NCI-H2081 treated with DMSO at 0.1 percent for 48 hours (cell line): Measurements from ENCODE around the gene PPP2R5D.
"Not testable (repeated sequence)": the region's sequence is repeated elsewhere in the genome, so short reads cannot be mapped to it uniquely, and the experiment has no call there.

ENCODE experiments used
- DNase-seq: peaks from one replicate; lab custom pipeline; 2025; lab: John Stamatoyannopoulos, UW

The PPP2R5D gene

DNA sequence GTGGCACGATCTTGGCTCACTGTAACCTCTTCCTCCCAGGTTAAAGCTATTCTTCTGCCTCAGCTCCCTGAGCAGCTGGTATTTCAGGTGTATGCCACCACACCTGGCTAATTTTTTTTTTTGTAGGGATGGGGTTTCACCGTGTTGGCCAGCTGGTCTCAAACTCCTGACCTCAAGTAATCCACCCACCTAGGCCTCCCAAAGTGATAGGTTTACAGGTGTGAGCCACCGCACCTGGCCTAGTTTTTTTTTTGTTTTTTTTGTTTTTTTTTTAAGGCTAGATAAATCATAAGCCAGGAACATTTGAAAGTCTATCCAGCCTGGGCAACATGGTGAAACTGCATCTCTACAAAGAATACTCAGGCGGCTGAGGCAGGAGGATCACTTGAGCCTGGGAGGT, 48.0 kb downstream of the PPP2R5D start:
- no peak for DNase-seq

DNA sequence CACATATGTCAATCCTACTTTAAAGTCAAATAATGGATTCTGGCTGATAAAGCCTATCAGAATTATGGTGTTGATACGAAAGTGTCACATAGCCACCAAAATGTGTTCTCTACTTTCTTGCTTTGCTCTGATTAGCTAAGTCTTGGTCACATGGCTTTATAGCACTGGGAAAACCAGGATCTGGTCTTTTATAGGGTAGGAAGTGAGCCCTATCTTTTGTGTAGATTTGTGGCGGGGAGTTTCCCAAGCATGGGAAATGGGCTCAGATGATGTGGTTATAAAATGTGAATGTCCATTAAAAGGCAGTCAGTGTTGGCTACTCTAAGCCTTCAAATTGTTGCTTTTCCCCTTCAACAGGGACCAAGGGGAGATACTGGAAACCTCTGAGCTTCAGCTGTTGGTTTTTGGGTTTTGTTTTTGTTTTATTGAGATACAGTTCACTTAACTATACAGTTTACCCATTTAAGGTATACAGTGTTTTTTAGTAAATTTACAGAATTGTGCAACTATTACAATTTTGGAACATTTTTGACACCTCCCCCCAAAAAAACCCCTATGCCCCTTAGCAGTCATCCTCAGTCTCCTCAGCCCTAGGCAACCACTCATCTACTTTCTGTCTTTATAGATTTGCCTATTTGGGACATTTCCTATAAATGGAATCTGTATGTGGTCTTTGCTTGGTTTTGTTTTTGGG, 49.3 kb downstream of the PPP2R5D start:
- DNase-seq: no peak

DNA sequence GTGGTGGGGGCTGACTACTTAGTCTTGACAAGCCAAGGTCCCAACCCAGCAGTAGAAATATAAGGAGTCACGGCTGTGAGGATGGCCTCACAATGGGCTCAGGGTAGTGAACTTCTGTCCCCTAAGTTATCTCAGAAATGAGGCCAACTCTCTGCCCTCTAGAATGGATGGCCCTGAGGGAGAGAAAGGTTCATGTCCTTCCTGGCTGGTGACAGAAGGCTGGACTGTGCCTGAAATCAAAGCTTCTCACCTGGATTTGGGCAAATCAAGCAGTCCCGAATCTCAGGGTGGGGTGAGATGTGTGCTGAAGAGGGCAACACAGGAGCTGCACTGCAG, 49.8 kb downstream of the PPP2R5D start:
- no peak for DNase-seq

DNA sequence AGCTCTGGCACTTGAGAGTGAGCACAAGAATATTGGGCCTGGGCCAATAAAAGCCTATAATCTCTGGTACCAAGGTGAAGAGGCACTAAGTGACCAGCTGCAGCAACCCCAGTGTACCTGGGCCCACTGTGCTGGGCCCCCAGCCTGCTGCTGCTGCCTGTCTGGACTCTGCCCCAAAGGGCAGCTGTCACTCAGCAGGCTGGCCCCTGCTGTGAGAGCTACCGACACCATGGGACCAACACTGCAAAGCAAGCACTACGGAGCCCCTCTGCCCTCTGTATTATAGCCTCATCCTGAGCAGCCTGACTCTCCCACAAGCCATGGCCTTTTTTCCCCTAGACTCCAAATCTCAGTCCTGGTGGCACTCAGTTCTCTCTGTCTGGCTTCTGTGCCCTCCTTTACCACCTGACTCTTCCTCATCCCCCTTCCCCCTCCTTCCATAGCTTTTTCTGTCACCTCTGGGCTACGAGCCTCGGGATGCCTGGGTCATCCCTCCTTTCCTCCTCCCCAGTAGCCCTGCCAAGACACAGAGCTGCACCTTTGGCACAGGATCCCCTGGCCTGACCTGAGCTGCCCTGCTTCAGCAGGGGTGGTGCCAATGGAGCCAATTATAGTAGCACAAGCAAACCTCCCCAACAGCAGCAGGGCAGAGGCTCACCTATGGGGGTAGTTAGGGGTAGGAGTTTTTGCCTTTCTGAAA, 51.3 kb downstream of the PPP2R5D start:
- DNase-seq: no peak

DNA sequence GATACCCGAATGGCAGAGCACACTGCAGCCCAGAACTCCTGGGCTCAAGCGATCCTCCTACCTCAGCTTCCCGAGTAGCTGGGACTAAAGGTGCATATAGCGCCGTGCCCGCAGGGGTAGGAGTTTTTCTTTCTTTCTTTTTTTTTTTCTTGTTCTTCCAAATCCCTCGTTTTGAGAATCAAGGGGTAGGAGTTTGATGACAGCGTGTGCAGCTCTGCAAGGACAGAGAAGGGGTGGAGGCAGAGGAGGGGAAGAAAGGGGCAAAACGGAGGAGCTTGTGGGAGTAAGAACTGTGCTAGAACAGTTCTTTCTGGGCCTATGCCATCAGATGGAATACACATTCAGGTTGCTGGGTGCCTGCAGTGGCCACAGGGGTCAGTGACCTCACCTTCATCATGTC, 52.3 kb downstream of the PPP2R5D start:
- no peak for DNase-seq

DNA sequence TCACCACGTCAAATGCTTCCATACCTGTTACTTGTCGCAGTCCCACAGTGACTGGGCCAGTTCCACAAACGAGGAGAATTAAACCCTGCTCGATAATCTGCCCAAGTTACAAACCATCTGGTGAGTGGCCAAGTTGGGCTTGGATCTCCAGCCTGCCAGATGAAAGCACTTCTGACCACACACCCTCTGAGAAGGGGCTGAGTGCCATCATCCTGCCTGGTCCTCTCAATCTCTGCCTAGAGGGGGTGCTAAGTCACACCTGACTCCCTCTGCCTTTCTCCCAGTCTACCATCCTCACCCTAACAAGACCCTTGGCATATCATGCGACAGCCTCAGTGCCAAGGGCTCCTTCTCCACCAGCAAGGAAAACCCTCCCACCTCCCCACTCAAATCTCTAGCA, 52.8 kb downstream of the PPP2R5D start:
- DNase-seq: no peak

DNA sequence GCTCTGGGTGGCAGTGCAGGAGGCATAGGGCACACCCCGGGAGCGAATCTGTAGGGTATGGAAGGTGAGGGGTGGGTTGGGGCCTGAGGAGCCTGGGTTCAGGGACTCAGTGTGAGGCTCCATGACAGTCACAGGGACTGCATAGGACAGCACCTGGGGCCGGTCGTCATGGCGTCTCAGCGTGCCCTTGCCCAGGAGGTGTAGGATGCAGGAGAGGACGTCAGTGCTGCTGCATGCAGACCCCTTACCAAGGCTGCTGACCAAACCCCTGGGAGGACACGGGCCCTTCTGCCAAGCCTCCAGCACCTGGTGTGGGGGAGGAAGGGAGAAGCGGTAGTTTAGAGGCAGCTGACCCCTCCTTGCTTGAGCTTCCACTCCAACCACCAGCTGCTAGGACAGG, 53.3 kb downstream of the PPP2R5D start:
- no peak for DNase-seq

DNA sequence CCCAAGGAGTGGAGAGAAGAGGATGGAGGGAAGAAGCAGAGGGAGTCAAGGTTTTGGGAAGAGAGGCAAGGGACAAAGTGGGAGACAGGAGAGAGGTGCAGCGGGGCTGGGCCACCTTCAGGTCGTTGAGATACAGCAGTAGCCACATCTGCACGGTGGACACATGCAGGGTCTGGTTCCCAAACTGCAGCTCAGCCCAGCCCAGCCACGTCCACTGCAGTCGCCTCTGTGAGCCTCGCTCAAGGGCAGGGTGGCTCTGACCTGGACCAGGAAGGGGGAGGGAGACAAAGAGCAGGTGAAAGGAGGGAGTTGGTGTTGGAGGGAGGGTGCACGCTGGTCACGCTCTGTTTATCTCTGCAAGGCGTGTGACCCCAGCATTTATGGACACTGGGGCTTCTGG, 54.4 kb downstream of the PPP2R5D start:
- DNase-seq: no peak

DNA sequence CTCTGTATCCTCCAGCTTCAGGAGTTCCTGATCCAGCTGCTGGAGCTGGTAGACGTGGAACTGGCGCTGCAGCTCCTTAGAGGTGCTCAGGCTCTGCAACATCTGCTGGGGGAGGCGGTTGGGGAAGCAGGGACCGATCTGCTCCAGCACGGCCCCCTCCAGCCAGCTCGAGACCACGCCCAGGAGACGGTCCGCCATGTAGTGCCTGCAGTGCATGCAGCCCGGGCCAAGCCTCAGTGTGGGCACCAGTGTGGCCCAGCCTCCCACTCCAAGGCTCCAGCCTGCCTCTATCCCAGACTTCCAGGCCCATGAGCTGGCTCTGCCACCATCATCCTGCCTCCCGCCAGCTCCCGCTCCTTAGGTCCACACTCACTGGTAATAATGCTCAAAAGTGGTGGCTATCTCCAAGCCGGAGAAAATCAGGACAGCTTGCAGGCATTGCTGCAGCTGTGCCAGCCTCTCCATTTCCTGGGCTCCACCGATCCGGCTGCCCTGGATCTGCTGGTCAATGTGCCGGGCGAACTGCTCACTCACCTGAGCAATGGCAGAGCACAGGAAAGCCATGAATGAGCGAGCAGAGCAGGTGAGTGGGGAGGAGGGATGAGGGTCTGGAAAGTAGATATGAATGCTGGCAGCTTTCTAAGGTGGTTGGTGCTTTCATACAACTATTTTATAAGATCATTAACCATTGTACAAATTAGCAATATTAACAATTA, 56.3 kb downstream of the PPP2R5D start:
- no peak for DNase-seq

DNA sequence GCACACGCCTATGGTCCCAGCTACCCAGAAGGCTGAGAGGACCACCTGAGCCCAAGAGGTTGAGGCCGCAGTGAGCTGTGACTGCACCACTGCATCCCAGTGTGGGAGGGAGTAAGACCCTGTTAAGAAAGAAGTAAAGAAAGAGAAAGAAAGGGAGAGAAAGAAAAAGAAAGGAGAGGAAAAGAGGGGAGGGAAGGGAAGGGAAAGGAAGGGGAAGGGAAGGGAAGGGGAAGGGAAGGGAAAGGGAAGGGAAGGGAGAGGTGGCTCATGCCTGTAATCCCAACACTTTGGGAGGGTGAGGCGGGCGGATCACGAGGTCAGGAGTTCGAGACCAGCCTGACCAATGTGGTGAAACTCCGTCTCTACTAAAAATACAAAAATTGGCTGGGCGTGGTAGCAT, 57.1 kb downstream of the PPP2R5D start:
- DNase-seq: not testable (repeated sequence)

DNA sequence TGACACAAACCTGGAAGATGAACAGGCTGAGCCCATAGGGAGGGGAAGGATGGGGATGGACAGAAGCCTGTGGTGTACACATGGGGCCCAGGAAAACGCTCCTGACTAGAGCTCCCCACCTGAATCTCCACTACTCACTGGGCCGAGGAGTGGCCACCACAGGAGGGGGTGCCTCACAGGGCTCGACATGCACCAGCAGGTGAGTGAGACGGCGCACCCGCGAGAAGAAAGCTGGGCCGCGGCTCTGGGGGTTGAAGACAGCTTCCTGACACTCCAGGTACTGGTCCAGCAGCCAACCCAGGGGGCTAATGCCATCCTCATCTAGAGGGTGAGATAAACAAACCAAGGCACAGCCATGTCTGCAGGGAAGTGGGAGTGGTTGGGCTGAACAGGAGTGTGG, 58.9 kb downstream of the PPP2R5D start:
- no peak for DNase-seq

DNA sequence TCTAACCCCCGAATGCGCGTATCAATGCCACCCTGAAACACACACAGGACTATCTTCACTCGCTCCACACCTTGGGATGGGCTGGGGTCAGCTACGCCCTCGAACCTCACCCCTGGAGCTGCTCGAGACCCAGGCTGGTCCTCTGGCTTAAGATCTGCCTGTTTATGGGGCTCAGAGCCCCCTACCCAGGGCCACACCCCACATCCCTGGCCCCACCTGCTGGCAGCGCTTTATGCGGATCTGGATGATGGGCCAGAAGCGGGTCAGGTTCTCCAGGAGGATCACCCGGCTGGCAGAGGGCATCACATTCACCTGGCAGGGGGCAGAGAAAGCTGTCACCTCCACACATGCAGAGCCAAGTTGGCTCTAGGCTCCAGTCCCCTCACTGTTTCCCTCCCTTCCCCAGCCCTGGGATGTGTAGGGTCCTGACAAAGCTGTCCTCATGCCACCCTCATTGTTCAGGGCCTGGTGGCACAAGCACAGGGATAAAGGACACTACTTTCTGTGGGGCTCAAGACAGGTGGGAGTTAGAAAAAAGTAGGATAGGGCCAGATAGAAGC, 61.1 kb downstream of the PPP2R5D start:
- no peak for DNase-seq

DNA sequence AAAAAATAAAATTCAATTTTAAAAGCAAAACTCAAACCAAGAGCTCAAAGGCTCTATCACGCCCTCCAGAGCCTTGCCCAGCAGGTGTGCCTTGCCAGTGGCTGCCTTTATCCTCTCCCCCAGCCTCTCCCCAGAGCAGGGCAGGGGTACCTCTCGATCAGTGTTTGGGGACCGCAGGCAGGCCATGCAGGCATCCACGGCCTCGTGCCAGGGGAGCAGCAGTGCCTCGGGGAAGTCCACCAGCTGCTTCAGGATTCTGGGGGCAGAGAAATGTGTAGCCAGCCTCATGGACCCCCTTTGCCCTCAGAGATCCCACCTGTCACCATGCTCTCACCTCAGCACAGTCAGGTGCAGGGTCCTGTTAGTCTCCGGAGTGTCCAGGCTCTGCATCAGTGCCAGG, 63.6 kb downstream of the PPP2R5D start:
- no peak for DNase-seq

DNA sequence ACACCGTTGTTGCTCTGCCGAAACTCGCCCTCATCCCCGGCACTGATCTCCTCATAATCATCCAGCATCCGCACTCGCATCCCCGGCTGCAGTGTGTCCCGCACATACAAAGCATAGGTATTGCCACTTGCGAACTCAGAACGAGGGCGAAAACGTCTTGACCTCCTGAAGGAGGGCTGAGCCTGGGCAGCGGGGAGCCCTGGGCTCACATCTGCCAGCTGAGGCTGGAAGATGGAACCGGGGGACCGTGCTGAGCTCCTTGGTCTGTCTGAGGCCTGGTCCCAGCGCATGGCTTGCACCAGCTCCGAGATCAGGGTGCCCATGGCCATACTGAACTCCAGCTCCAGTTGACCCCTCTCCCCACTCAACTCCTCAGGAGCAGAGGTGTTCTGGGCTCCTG, 66.6 kb downstream of the PPP2R5D start:
- no peak for DNase-seq

DNA sequence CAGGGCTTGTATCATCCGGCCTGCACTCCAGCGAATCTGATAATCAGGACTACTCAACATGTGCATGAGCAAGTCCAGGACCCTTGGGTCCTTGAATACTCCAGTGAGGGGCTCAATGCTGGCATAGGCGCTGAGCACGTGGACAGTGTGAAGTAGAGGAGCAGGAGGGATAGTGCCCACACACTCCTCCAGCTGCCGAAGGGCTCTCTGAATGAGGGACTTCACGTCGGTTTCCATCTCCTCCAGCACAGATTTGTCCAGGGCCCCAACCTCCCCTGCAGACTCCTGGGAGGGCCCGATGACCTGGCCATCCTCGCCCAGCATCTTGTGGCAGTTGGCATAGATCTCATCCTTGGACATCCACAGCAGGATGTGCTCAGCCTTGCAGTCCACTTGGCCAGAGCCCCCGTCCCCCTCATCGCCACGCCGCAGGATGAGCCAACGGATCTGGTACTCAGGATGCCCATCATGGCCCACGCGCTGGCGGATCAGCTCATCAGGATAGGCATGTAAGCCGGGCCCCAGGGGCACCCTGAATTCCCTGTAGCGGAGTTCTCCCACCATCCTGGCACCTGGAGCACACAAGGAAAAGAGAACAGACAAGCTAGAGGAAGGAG, 68.0 kb downstream of the PPP2R5D start:
- DNase-seq: no peak

DNA sequence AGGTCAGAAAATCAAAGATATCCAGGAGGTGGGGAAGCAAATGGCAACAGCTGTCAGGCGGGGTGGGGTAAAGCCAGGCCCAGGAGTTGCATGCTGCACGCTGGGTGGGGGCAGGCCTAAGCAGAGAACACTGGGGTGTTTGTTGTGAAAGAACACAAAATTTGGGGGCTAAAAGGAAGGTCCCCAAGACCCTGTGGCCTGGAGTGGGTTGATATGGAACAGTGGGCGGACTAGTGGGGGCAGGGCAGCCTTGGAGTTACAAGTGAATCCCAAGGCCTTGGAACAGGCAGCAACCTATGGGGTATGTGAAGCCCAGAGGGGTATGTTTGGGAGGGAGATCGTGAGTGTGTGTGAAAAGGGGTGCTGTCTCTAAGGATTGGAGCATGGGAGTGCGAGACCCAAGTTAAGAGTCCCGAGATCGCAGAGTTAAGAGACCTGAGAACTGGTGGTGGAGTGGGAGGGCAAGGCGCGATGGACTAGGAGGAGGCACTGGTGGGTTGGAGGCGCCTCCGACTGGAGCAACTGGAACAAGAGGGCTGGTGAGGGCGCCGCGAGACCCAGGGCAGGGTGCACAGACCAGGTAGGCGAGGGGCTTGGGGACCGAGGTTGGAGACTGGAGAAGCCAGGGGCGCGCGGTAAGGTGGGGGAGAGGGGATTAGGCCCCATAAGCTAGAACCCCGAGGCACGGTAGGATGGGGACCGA, 68.6 kb downstream of the PPP2R5D start:
- DNase-seq: no peak

DNA sequence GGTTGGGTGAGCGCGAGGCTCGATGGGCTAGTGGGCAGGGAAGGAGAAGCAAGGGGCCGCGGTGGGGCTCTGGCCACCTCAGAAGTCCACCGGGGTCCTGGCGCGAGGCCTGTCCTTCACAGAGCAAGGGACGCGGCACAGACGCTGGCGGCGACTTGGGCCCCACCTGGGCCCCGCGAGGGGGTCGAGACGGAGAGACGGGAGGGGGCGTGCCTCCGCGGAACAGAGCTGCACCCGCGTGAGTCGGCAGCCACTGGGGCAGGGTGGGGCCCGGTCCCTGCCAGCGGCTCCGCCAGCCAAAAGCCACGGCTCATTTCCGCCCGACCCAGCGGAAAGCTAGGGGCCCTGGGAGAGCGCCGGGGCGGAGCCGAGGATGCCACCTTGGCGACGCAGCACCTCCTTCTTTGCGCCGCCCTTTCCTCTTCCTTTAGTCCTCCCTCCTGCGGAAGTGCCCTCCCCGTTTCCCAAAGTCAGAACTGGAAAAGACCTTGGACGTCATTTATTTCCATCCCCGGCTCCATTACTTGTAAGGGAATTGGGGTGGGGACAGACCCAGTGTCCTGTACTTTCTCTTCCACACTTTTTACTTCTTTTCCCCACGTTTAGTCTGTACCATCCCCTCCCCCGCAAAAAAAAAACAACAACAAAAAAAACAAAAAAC, 69.3 kb downstream of the PPP2R5D start, which contains the start of gene CUL7:
TSS of gene CUL7 (minus strand) at position 307 of the 661 bp plus-strand sequence. CDS start 1,063 bp downstream, outside the sequence.
- DNase-seq: peak; percentile 57

DNA sequence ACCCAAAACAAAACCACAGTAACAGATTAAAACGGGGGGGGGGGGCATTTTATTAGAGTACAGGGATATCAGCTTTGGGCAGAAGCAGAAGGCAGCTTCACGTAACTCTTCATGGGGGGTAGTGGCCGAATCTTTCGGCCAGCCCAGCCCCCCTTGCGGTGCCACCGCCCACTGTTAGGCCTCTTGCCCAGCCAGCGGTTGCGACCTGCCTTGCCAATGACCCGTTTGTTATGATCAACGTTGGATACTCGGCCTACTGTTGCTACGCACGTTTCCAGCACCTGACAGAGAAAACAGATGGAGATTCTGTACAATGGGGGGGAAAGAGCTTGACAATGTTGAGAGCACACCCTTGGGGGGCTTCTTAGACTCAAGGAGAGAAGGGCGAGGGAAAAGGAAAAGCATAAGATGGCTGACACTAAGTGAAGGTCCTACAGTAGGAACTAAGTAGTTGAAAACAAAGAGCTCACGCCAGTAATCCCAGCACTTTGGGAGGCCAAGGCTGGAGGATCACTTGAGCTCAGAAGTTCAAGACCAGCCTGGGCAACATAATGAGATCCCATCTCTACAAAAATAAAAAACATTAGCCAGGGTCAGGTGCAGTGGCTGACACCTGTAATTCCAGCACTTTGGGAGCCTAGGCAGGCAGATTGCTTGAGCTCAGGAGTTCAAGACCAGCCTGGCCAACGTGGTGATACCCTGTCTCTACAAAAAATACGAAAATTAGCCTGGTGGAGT, 70.0 kb downstream of the PPP2R5D start:
- no peak for DNase-seq

DNA sequence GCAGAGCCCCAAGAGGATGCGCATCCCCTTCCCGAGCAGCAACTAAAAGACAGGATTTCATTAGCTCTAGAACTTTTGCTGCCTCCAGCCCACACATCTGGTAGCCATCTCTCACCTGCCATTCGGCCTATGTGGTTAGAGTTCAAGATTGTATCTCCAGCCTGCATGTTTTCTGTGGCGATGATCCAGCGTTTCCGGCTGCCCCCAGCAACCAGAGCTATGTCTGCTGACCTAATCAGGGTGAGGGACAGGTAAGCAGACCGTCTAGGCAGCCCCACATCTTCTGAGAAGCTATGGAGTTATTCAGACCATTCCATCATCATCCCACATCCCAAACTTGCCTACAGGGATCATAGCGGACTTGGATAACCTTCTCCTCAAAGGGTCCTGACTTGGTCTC, 71.6 kb downstream of the PPP2R5D start:
- DNase-seq: no peak

DNA sequence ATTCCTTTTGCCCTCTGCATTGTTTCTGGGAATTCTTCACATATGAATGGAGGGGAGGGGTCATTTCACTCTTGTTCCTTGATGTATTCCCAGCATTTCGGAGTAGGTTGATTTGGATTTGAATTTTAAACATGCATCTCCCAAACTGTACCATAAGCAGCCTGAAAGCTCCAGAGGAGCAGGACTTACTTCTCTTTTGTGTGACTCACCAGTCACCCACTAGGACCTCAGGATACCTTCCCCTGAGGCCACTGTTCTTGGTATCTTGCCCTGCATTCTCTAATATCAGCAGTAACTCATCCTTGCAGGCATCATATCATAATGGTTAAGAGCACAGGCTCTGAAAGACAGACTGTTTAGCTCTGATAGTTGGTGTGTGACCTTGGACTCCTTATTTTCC, 74.2 kb downstream of the PPP2R5D start:
- DNase-seq: no peak
